Keratinocyte (primary cell): ENCODE results near the gene SLC49A4. TPM values are rescaled to one million over a fixed set of nuclear protein-coding genes. Genes with fewer than 3 reads are reported as not detected.
A peak's percentile ranks its signal among the peaks of the same experiment; 100 is the strongest.

ENCODE experiments used
- DNase-seq: peaks from one replicate; pipeline ENCODE4 v3.0.0-alpha.2; 2011; ENCODE audit warnings: low read depth, missing footprints, low spot score
- FAIRE-seq: peaks from 2 replicates; lab custom pipeline; 2011; peaks lifted over from hg19 to GRCh38; lab: Jason Lieb, UNC
- H2AFZ ChIP-seq: 2 replicates; pipeline ENCODE4 v1.6.0; 2012; ENCODE audit warnings: low read length, control low read depth, inconsistent platforms; ENCODE audit not compliant: control insufficient read depth
- H3K27ac ChIP-seq: 2 replicates; pipeline ENCODE4 v1.5.1; 2011; ENCODE audit warnings: low read length; ENCODE audit not compliant: control insufficient read depth, insufficient read depth
- H3K27me3 ChIP-seq: 3 replicates; pipeline ENCODE4 v1.6.0; 2011; ENCODE audit warnings: low read length; ENCODE audit not compliant: control insufficient read depth, insufficient read depth; ENCODE audit errors: extremely low read depth
- H3K36me3 ChIP-seq, 2 experiments: 2 replicates in 1 of 2; 3 replicates in 1 of 2; pipeline ENCODE4 v1.5.1; 2011; ENCODE audit warnings: low read length in 2 of 2, mild to moderate bottlenecking in 1 of 2; ENCODE audit not compliant: control insufficient read depth in 2 of 2, insufficient read depth in 2 of 2; ENCODE audit errors: extremely low read depth in 1 of 2
- H3K4me1 ChIP-seq: 3 replicates; pipeline ENCODE4 v1.5.1; 2011; ENCODE audit warnings: low read length; ENCODE audit not compliant: control insufficient read depth, insufficient read depth; ENCODE audit errors: extremely low read depth
- H3K4me2 ChIP-seq: 3 replicates; pipeline ENCODE4 v1.6.0; 2011; ENCODE audit warnings: low read depth, low read length; ENCODE audit not compliant: control insufficient read depth, insufficient read depth; ENCODE audit errors: extremely low read depth
- H3K4me3 ChIP-seq, 3 experiments: fragments of 200-600 bp in 1 of 3; sonication (generic) in 1 of 3; 2 replicates in 2 of 3; 3 replicates in 1 of 3; pipeline ENCODE4 v1.5.1; 2011 to 2016; ENCODE audit warnings: low read length in 3 of 3, mild to moderate bottlenecking in 3 of 3, control low read depth in 2 of 3, inconsistent platforms in 1 of 3, low read depth in 1 of 3, mixed read lengths in 1 of 3, mixed run types in 1 of 3, moderate library complexity in 1 of 3; ENCODE audit not compliant: control insufficient read depth in 2 of 3, insufficient read depth in 2 of 3; ENCODE audit errors: extremely low read depth in 1 of 3
- H3K79me2 ChIP-seq: 2 replicates; pipeline ENCODE4 v1.6.0; 2012; ENCODE audit warnings: low read length; ENCODE audit not compliant: control insufficient read depth, insufficient read depth
- H3K9ac ChIP-seq: 3 replicates; pipeline ENCODE4 v1.6.0; 2011; ENCODE audit warnings: low read length; ENCODE audit not compliant: control insufficient read depth, insufficient read depth; ENCODE audit errors: extremely low read depth
- H3K9me1 ChIP-seq: 3 replicates; pipeline ENCODE4 v1.6.0; 2011; ENCODE audit warnings: low read length; ENCODE audit not compliant: control insufficient read depth, insufficient read depth; ENCODE audit errors: extremely low read depth
- H3K9me3 ChIP-seq: 2 replicates; pipeline ENCODE4 v1.5.1; 2012; ENCODE audit warnings: low read depth, low read length; ENCODE audit not compliant: control insufficient read depth
- H4K20me1 ChIP-seq: 3 replicates; pipeline ENCODE4 v1.6.0; 2011; ENCODE audit warnings: low read length; ENCODE audit not compliant: control insufficient read depth, insufficient read depth; ENCODE audit errors: extremely low read depth
- EZH2 ChIP-seq: IDR thresholded peaks from one replicate; pipeline ENCODE4 v1.6.1; 2012; ENCODE audit warnings: inconsistent platforms, mild to moderate bottlenecking, low read length, moderate library complexity
- dilution Hi-C: fragments of 300-500 bp; cut with MboI; formaldehyde crosslinking; loops from one replicate; pipeline ENCODE4 v1.7.0; 2020; ENCODE audit warnings: low sequenced_read_pairs; ENCODE audit not compliant: extremely low pct_ligation_motif_present
- polyA plus RNA-seq, 5 experiments: library from polyadenylated mRNA; depleted of rRNA in 3 of 5; stranded (reverse) in 3 of 5; stranded (forward) in 1 of 5; unstranded in 1 of 5; fragments of >200 nt; gene quantifications; 1 replicate in 1 of 5; 2 replicates in 3 of 5; 3 replicates in 1 of 5; pipeline versions ENCODE4 v1.2.1 to v1.2.3, GENCODE V29; 2011 to 2012; ENCODE audit warnings: missing spikeins in 2 of 5, low read depth in 1 of 5, low replicate concordance in 1 of 5
- TF ChIP-seq, protein P1 (sequence below), 3 experiments: IDR thresholded peaks in 1 of 3; conservative IDR thresholded peaks in 1 of 3; optimal IDR thresholded peaks in 1 of 3; 2 replicates in 2 of 3; 3 replicates in 1 of 3; pipeline versions ENCODE3 to v1.5.1; 2011; ENCODE audit warnings: low read length in 3 of 3, mild to moderate bottlenecking in 3 of 3, moderate library complexity in 2 of 3, control low read depth in 1 of 3, inconsistent platforms in 1 of 3; ENCODE audit not compliant: insufficient read depth in 2 of 3; ENCODE audit errors: extremely low read depth in 1 of 3

Gene SLC49A4
- polyA plus RNA-seq, 1 donor (not counting 4 experiments of a cell fraction or from before 2014, with no cell fraction given) = 18.2 TPM

DNA sequence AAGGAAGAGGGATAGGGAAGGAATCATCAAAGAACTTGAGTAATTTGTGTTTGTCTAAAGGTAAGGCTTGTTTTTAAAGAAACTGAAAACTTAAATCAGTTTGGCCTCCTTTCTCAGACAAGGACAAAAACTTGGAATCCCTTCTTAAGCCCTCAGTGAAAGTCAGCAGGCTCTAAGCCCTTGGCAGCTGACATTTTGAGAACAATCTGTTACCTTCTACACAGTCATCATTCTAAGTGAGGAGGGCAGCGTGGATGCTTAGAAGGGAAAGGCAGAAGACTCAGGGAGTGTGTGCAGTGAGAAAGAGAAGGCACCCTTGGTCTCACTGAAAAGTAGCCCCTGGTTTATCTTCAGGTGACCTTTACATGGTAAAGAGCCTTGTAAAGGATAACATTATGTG is 12.1 kb upstream of the SLC49A4 start:
- no peaks in the 10 kb centered on the region for H3K9me1 ChIP-seq
- no peak overlapping the region for H3K4me2 ChIP-seq
- dilution Hi-C loops = no loop called here
- H4K20me1 ChIP-seq = no peaks in the 10 kb centered on the region
- H3K27me3 ChIP-seq = no peaks in the 10 kb centered on the region
- H3K9me3 ChIP-seq = no peaks in the 10 kb centered on the region
- no peak overlapping the region for H3K27ac ChIP-seq
- no peaks in the 10 kb centered on the region for H3K36me3 ChIP-seq
- no peak overlapping the region for H3K9ac ChIP-seq
- peaks cover 32% of the 10 kb centered on the region for H3K4me1 ChIP-seq
- no peak overlapping the region for H3K4me3 ChIP-seq
- peaks cover 6% of the 10 kb centered on the region for H3K79me2 ChIP-seq
- DNase-seq (no peak), FAIRE-seq (no peak)
- H2AFZ ChIP-seq = no peak overlapping the region
- TF ChIP-seq EZH2 = no peak
- TF ChIP-seq, protein P1, sequence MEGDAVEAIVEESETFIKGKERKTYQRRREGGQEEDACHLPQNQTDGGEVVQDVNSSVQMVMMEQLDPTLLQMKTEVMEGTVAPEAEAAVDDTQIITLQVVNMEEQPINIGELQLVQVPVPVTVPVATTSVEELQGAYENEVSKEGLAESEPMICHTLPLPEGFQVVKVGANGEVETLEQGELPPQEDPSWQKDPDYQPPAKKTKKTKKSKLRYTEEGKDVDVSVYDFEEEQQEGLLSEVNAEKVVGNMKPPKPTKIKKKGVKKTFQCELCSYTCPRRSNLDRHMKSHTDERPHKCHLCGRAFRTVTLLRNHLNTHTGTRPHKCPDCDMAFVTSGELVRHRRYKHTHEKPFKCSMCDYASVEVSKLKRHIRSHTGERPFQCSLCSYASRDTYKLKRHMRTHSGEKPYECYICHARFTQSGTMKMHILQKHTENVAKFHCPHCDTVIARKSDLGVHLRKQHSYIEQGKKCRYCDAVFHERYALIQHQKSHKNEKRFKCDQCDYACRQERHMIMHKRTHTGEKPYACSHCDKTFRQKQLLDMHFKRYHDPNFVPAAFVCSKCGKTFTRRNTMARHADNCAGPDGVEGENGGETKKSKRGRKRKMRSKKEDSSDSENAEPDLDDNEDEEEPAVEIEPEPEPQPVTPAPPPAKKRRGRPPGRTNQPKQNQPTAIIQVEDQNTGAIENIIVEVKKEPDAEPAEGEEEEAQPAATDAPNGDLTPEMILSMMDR (optimal IDR thresholded peaks at IDR 0.05 in 1 of 3, IDR thresholded peaks at IDR 0.05 in 1 of 3, conservative IDR thresholded peaks at IDR 0.05 in 1 of 3; ENCODE audit: extremely low read depth in 1 of 3, insufficient read depth in 2 of 3, low read length in 3 of 3) = no peak

DNA sequence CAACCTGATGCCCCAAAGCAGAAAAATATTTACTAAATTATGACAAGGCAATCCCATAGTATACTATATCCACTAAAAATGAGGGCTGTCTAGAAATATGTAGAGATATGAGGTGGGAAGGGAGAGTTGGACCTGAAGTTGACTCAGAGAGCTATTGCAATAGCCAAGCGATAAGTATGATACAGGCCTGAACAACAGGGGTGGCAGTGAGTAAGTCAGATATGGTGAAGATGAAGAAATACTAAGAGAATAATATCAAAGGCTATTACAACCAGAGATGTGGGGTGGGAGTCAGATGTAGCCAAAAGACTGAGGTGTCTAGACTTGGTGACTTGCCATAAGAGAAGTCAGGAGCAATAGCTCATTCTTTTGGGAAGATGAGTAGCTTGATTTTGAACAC is 10.4 kb upstream of the SLC49A4 start:
- Histone ChIP-seq H3K79me2 (peaks cover 16% of the 10 kb centered on the region), H3K27ac (peak overlapping the region; percentile 70), H3K9ac (no peak overlapping the region), H3K4me1 (peaks cover 44% of the 10 kb centered on the region), H4K20me1 (no peaks in the 10 kb centered on the region), H3K27me3 (no peaks in the 10 kb centered on the region), H2AFZ (no peak overlapping the region), H3K9me3 (no peaks in the 10 kb centered on the region), H3K9me1 (no peaks in the 10 kb centered on the region), H3K4me3 (no peak overlapping the region), H3K36me3 (no peaks in the 10 kb centered on the region), H3K4me2 (peak overlapping the region; percentile 17)
- FAIRE-seq = no peak
- DNase-seq = no peak
- TF ChIP-seq, protein P1 (optimal IDR thresholded peaks at IDR 0.05 in 1 of 3, IDR thresholded peaks at IDR 0.05 in 1 of 3, conservative IDR thresholded peaks at IDR 0.05 in 1 of 3; ENCODE audit: extremely low read depth in 1 of 3, insufficient read depth in 2 of 3, low read length in 3 of 3) = no peak
- TF ChIP-seq EZH2 = no peak
- dilution Hi-C loops = no loop called here
